GM11168 (cell line): Measurements from ENCODE around the gene CXorf51A.
"Not testable (repeated sequence)": the region's sequence is repeated elsewhere in the genome, so short reads cannot be mapped to it uniquely, and the experiment has no call there.

Source experiments
- in situ Hi-C: fragments of 300-500 bp; cut with MboI; formaldehyde crosslinking; loops from one replicate; pipeline ENCODE4 v1.12.0; 2022; ENCODE audit warnings: low sequenced_read_pairs; ENCODE audit not compliant: unreplicated experiment

The CXorf51A gene

GRCh38 chrX:146814644-146815043, at the start of gene CXorf51A:
Gene CXorf51A, minus strand, starts transcription at chrX:146814744. Its CDS starts 21 bp downstream, at chrX:146814723.
- in situ Hi-C loops = not testable (repeated sequence)

DNA sequence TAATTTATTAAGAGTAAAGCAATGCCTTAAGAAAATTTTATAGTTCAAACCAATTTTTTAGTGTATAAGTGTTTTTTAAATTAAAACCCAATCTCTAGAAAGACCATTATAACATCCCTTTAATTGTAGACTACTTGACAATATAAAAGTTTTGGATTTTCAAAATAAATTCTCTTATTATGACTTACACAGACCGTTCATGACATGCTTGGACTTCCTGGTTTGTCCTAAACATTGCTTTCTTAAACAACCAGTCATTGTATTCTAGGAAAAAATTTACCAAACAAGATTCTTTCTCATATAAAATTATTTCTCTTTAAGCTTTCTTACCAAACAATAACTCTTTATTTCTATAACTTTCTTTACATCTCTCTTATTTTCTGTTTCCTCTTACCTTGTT, 49.0 kb upstream of the CXorf51A start:
- in situ Hi-C loops = no loop called here

DNA sequence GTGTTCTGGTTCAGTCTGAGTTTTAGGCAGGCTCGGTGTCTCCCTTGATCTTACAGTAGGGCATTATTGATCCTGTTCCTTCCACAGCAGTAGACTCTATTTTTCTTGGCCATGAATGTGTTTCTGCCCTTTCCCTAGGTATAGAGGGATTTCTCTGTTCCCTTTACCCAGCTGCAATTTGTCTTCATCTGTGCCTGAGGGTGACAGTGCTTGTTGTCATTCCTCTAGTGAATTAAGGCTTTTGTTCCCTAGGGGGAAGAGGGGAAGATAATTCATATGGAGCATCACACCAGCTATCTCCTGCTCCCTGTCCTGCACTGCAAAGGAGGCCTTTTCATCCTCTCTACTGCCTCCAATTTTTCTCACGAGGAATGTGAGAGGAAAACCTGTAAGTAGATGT, 39.7 kb upstream of the CXorf51A start:
- in situ Hi-C loops = no loop called here

GRCh38 chrX:146831994-146832393, 17.4 kb upstream of the CXorf51A start:
- in situ Hi-C loops = no loop called here

- in situ Hi-C loops = not testable (repeated sequence)
These were observed 5.1 kb downstream of the CXorf51A start, which contains the start of gene CXorf51B for GRCh38 chrX:146809471-146809870. Gene CXorf51B, plus strand, starts transcription at chrX:146809771. Its CDS starts 21 bp downstream, at chrX:146809792.
